HepG2 (cell line): Measurements from ENCODE around the gene MIA2. TPM values are rescaled to one million over a fixed set of nuclear protein-coding genes. Genes with fewer than 3 reads are reported as not detected.
A peak's percentile ranks its signal among the peaks of the same experiment; 100 is the strongest.

Source experiments
- ATRX ChIP-seq: sonication (generic); formaldehyde crosslinking; IDR thresholded peaks from 2 replicates; pipeline ENCODE4 v1.4.0; 2020; ENCODE audit warnings: missing genetic modification reagents, borderline replicate concordance
- BCL3 ChIP-seq: sonication (generic); formaldehyde crosslinking; IDR thresholded peaks from 2 replicates; pipeline ENCODE4 v1.5.1; 2020; ENCODE audit warnings: mild to moderate bottlenecking, missing genetic modification reagents, moderate library complexity
- CENPX ChIP-seq: sonication (generic); formaldehyde crosslinking; IDR thresholded peaks from 2 replicates; pipeline ENCODE4 v1.9.0; 2021; ENCODE audit warnings: mild to moderate bottlenecking, missing genetic modification reagents, moderate library complexity
- CREM ChIP-seq, 2 experiments: sonication (generic) in 1 of 2; formaldehyde crosslinking in 1 of 2; IDR thresholded peaks; 2 replicates each; pipeline versions ENCODE4 v1.4.0 to v1.6.1; 2016 to 2020; ENCODE audit warnings: antibody characterized with exemption in 1 of 2, mild to moderate bottlenecking in 1 of 2, missing genetic modification reagents in 1 of 2
- FOXM1 ChIP-seq: sonication (generic); formaldehyde crosslinking; IDR thresholded peaks from 2 replicates; pipeline ENCODE4 v1.5.0; 2020; ENCODE audit warnings: missing genetic modification reagents
- MAF1 ChIP-seq: sonication (generic); formaldehyde crosslinking; IDR thresholded peaks from 2 replicates; pipeline ENCODE4 v1.5.0; 2020; ENCODE audit warnings: missing genetic modification reagents, borderline replicate concordance
- PRDM15 ChIP-seq: sonication (generic); formaldehyde crosslinking; IDR thresholded peaks from 2 replicates; pipeline ENCODE4 v1.4.0; 2020; ENCODE audit warnings: missing genetic modification reagents
- SIX4 ChIP-seq: sonication (generic); formaldehyde crosslinking; IDR thresholded peaks from 2 replicates; pipeline ENCODE4 v1.4.0; 2020; ENCODE audit warnings: missing genetic modification reagents
- SMYD3 ChIP-seq: sonication (generic); formaldehyde crosslinking; IDR thresholded peaks from 2 replicates; pipeline ENCODE4 v1.8.1; 2023; ENCODE audit warnings: mild to moderate bottlenecking, missing genetic modification reagents
- SNAI1 ChIP-seq: sonication (generic); formaldehyde crosslinking; IDR thresholded peaks from 2 replicates; pipeline ENCODE4 v1.5.0; 2020; ENCODE audit warnings: mild to moderate bottlenecking, missing genetic modification reagents, borderline replicate concordance
- SUZ12 ChIP-seq: fragments of 150-350 bp; IDR thresholded peaks from 2 replicates; pipeline ENCODE4 v1.6.1; 2014; ENCODE audit warnings: low read depth, low read length
- ZMAT5 ChIP-seq: sonication (generic); formaldehyde crosslinking; IDR thresholded peaks from 2 replicates; pipeline ENCODE4 v1.5.0; 2020; ENCODE audit warnings: mild to moderate bottlenecking, low read depth, missing genetic modification reagents, borderline replicate concordance
- ZNF235 ChIP-seq: sonication (generic); formaldehyde crosslinking; IDR thresholded peaks from 2 replicates; pipeline ENCODE4 v1.8.1; 2023; ENCODE audit warnings: mild to moderate bottlenecking, missing genetic modification reagents, borderline replicate concordance
- ZNF512 ChIP-seq: sonication (generic); formaldehyde crosslinking; IDR thresholded peaks from 2 replicates; pipeline ENCODE4 v1.4.0; 2020; ENCODE audit warnings: mild to moderate bottlenecking, missing genetic modification reagents
- polyA plus RNA-seq, 8 experiments: library from polyadenylated mRNA; depleted of rRNA in 3 of 8; stranded (reverse) in 7 of 8; unstranded in 1 of 8; fragments of >200 nt; fragmentation: Illumina TruSeq in 4 of 8; extraction: Trizol in 4 of 8; gene quantifications; 2 replicates each; pipeline versions ENCODE4 v1.2.1 to v1.2.3, GENCODE V29; 2011 to 2016; ENCODE audit warnings: low read depth in 4 of 8, missing spikeins in 1 of 8, mixed read lengths in 1 of 8; ENCODE audit not compliant: insufficient read depth in 1 of 8
- total RNA-seq, 5 experiments: library from RNA; depleted of rRNA; stranded (reverse); fragments of >200 nt; fragmentation: Illumina TruSeq; extraction: Trizol; gene quantifications; 2 replicates each; pipeline ENCODE4 v1.2.3, GENCODE V29; 2016; ENCODE audit warnings: low read depth in 1 of 5
- TF ChIP-seq, protein P1 (sequence below): sonication (generic); formaldehyde crosslinking; IDR thresholded peaks from 2 replicates; pipeline ENCODE4 v1.9.0; 2022; ENCODE audit warnings: missing genetic modification reagents, mild to moderate bottlenecking, borderline replicate concordance
- TF ChIP-seq, protein P2 (sequence below): sonication (generic); formaldehyde crosslinking; conservative IDR thresholded peaks from 2 replicates; pipeline ENCODE4 v1.8.0; 2022; ENCODE audit warnings: low read depth, missing genetic modification reagents
- TF ChIP-seq, protein P3 (sequence below): sonication (generic); formaldehyde crosslinking; IDR thresholded peaks from 2 replicates; pipeline ENCODE4 v1.4.0; 2020; ENCODE audit warnings: mild to moderate bottlenecking, missing genetic modification reagents

MIA2 gene
- total and polyA plus RNA-seq, 2 of the 13 experiments (the other 11 are each of a cell fraction or from before 2014, with no cell fraction given): 134 to 158 TPM

DNA sequence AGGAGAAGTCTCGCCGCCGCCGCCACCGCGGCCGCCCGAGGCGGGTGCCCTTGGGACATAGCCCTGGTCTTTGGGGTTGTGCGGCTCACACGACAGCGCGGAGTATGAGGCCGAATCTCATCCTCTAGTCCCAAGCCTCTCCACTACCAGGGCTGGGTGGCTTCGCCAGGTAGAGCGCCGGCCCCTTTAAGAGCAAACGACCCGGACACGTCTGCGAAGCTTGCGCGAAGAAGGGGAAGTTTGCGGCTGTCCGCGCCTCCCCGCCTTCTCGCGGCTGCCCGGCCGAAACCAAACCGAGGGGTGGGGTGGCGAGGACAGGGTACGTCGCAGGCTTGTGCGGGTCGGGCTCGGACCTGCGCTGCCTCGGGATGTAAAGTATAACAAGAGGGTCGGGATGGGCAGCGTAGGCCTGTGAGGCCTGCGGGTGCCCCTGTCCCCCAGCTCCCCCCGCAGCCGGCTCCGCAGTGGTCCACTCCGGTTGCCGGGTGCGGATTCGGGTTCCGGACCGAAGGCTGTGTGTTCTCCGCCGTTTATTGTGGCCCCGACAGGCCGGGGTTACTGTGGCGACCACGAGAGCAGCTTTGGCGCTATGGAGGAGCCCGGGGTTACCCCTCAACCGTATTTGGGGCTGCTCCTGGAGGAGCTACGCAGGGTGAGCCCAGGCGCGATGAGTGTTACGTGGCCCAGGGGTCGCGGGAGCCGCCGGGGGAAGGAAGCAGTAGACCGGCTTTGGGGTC lies 33.3 kb downstream of the MIA2 start (continued):
- TF ChIP-seq BCL3 (CRISPR knock-in tag) (peak; percentile 95), SNAI1 (CRISPR knock-in tag) (peak; percentile 100), ATRX (CRISPR knock-in tag) (no peak; the same call in 1 of the 2 replicates), CREM (IDR thresholded peaks at IDR 0.05) (peak; percentile 63), CREM (CRISPR knock-in tag; IDR thresholded peaks at IDR 0.05) (peak; percentile 51), PRDM15 (CRISPR knock-in tag) (peak; percentile 95), SUZ12 (no peak), FOXM1 (CRISPR knock-in tag) (peak; percentile 44; the same call in 1 of the 2 replicates), ZMAT5 (CRISPR knock-in tag) (no peak), ZNF512 (CRISPR knock-in tag) (peak; percentile 46), CENPX (CRISPR knock-in tag) (no peak), SMYD3 (CRISPR knock-in tag) (peak; percentile 99; the same call in 1 of the 2 replicates), SIX4 (peak; percentile 84), MAF1 (CRISPR knock-in tag) (peak; percentile 46; the same call in 1 of the 2 replicates), ZNF235 (CRISPR knock-in tag) (peak; percentile 72; the same call in 1 of the 2 replicates)
- TF ChIP-seq, protein P1, sequence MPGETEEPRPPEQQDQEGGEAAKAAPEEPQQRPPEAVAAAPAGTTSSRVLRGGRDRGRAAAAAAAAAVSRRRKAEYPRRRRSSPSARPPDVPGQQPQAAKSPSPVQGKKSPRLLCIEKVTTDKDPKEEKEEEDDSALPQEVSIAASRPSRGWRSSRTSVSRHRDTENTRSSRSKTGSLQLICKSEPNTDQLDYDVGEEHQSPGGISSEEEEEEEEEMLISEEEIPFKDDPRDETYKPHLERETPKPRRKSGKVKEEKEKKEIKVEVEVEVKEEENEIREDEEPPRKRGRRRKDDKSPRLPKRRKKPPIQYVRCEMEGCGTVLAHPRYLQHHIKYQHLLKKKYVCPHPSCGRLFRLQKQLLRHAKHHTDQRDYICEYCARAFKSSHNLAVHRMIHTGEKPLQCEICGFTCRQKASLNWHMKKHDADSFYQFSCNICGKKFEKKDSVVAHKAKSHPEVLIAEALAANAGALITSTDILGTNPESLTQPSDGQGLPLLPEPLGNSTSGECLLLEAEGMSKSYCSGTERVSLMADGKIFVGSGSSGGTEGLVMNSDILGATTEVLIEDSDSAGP (CRISPR knock-in tag): peak; percentile 100
- TF ChIP-seq, protein P2, sequence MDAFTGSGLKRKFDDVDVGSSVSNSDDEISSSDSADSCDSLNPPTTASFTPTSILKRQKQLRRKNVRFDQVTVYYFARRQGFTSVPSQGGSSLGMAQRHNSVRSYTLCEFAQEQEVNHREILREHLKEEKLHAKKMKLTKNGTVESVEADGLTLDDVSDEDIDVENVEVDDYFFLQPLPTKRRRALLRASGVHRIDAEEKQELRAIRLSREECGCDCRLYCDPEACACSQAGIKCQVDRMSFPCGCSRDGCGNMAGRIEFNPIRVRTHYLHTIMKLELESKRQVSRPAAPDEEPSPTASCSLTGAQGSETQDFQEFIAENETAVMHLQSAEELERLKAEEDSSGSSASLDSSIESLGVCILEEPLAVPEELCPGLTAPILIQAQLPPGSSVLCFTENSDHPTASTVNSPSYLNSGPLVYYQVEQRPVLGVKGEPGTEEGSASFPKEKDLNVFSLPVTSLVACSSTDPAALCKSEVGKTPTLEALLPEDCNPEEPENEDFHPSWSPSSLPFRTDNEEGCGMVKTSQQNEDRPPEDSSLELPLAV (CRISPR knock-in tag): no peak
- TF ChIP-seq, protein P3, sequence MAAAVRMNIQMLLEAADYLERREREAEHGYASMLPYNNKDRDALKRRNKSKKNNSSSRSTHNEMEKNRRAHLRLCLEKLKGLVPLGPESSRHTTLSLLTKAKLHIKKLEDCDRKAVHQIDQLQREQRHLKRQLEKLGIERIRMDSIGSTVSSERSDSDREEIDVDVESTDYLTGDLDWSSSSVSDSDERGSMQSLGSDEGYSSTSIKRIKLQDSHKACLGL (CRISPR knock-in tag): peak; percentile 89
